Osteoblast (primary cell): ENCODE measurements around the gene C16orf89. TPM values are rescaled to one million over a fixed set of nuclear protein-coding genes. Genes with fewer than 3 reads are reported as not detected.

Source experiments
- DNase-seq: peaks from one replicate; pipeline ENCODE4 v3.0.0; 2011; ENCODE audit warnings: low spot score, mixed read lengths; ENCODE audit not compliant: insufficient read length; ENCODE audit errors: missing footprints
- H2AFZ ChIP-seq: 2 replicates; pipeline ENCODE4 v1.6.0; 2011; ENCODE audit warnings: mild to moderate bottlenecking, low read length
- H3K27ac ChIP-seq: 2 replicates; pipeline ENCODE4 v1.5.1; 2011; ENCODE audit warnings: mild to moderate bottlenecking, low read depth, low read length, moderate library complexity
- H3K27me3 ChIP-seq: 2 replicates; pipeline ENCODE4 v1.6.0; 2012; ENCODE audit warnings: mild to moderate bottlenecking, control low read depth, inconsistent platforms, low read length, moderate library complexity; ENCODE audit not compliant: insufficient read depth
- H3K36me3 ChIP-seq: 2 replicates; pipeline ENCODE4 v1.5.1; 2011; ENCODE audit warnings: mild to moderate bottlenecking, low read length, control low read depth, moderate library complexity; ENCODE audit not compliant: insufficient read depth
- H3K4me1 ChIP-seq: 2 replicates; pipeline ENCODE4 v1.5.1; 2011; ENCODE audit warnings: mild to moderate bottlenecking, low read length, control low read depth, moderate library complexity; ENCODE audit not compliant: insufficient read depth
- H3K4me2 ChIP-seq: 2 replicates; pipeline ENCODE4 v1.6.0; 2011; ENCODE audit warnings: mild to moderate bottlenecking, low read length; ENCODE audit not compliant: insufficient read depth
- H3K4me3 ChIP-seq: fragments of 200-600 bp; sonication (generic); 3 replicates; pipeline ENCODE4 v1.5.1; 2012; ENCODE audit warnings: mild to moderate bottlenecking, low read length, inconsistent platforms; ENCODE audit not compliant: insufficient read depth
- H3K79me2 ChIP-seq: 2 replicates; pipeline ENCODE4 v1.6.0; 2012; ENCODE audit warnings: mild to moderate bottlenecking, low read length, control low read depth, inconsistent platforms; ENCODE audit not compliant: insufficient read depth
- H3K9me3 ChIP-seq: 2 replicates; pipeline ENCODE4 v1.5.1; 2011; ENCODE audit warnings: low read depth, low read length, control low read depth
- H4K20me1 ChIP-seq: 2 replicates; pipeline ENCODE4 v1.6.0; 2012; ENCODE audit warnings: mild to moderate bottlenecking, low read length, control low read depth; ENCODE audit not compliant: insufficient read depth
- total RNA-seq: library from RNA; depleted of rRNA; stranded (reverse); fragments of >200 nt; gene quantifications from 2 replicates; pipeline ENCODE4 v1.2.3, GENCODE V29; 2012
- TF ChIP-seq, protein P1 (sequence below): IDR thresholded peaks from 2 replicates; pipeline ENCODE4 v1.5.1; 2011; ENCODE audit warnings: mild to moderate bottlenecking, low read depth, low read length, moderate library complexity; ENCODE audit errors: extremely low read depth

C16orf89 gene
- total RNA-seq, 1 donor, result not detected

DNA sequence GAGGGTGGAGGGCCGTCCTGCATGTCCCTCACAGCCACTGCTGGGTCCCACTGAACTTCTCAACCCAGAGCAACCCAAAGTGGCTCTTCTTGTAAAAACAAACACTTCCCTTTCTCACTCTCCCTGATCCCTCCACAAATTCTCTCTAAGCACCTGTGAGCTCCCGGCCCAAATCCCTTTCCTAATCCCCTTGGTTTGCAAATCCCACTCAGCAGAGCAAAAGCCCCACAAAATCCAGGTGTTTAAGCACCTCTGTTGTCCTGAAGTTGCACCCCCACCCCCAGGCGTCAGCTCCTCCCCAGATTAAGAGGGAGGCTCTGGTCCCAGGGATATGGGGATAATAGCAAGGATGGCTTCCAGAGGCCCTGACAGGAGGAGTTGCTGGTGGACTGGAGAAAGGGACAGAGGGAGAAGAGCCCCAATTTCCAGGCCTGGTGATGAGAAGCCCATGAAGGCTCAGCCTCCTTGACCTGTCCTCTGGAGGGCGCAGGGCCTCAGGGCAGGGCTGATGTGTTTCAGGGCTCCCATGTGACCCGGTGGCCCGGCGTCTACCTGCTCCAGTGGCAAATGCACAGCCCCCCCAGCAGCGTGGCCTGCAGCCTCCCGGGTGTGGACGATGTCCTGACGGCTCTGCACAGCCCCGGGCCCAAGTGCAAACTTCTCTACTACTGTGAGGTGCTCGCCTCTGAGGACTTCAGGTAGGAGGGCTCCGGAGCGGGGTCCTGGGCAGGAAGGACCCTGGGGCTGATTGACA lies 55.0 kb downstream of the C16orf89 start:
- Histone ChIP-seq H2AFZ (no peak overlapping the region), H3K27me3 (no peaks in the 10 kb centered on the region), H3K4me2 (no peak overlapping the region), H3K4me1 (no peaks in the 10 kb centered on the region), H4K20me1 (no peaks in the 10 kb centered on the region), H3K79me2 (no peaks in the 10 kb centered on the region), H3K27ac (no peak overlapping the region), H3K36me3 (no peaks in the 10 kb centered on the region), H3K9me3 (no peaks in the 10 kb centered on the region), H3K4me3 (no peak overlapping the region)
- peak; percentile 68 for DNase-seq
- TF ChIP-seq, protein P1, sequence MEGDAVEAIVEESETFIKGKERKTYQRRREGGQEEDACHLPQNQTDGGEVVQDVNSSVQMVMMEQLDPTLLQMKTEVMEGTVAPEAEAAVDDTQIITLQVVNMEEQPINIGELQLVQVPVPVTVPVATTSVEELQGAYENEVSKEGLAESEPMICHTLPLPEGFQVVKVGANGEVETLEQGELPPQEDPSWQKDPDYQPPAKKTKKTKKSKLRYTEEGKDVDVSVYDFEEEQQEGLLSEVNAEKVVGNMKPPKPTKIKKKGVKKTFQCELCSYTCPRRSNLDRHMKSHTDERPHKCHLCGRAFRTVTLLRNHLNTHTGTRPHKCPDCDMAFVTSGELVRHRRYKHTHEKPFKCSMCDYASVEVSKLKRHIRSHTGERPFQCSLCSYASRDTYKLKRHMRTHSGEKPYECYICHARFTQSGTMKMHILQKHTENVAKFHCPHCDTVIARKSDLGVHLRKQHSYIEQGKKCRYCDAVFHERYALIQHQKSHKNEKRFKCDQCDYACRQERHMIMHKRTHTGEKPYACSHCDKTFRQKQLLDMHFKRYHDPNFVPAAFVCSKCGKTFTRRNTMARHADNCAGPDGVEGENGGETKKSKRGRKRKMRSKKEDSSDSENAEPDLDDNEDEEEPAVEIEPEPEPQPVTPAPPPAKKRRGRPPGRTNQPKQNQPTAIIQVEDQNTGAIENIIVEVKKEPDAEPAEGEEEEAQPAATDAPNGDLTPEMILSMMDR, result no peak

DNA sequence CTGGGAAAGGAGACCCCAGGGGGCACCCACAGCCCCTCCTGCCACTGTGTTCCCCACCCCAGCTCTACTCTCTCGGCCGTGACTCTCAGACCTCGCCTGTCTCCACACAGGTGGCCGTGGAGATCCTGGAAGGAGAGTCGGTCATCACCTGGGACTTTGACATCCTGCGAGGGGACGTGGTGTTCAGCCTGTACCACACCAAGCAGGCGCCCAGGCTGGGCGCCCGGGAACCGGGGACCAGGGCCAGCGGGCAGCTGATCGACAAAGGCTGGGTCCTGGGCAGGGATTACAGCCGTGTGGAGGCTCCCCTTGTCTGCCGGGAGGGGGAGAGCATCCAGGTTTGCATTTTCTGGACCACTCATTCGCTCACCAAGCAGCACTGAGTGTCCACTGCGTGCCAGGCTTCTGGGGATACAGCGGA lies 57.4 kb downstream of the C16orf89 start:
- Histone ChIP-seq H3K36me3 (no peaks in the 10 kb centered on the region), H3K4me1 (no peaks in the 10 kb centered on the region), H2AFZ (no peak overlapping the region), H3K4me2 (no peak overlapping the region), H3K27ac (no peak overlapping the region), H3K27me3 (no peaks in the 10 kb centered on the region), H3K79me2 (no peaks in the 10 kb centered on the region), H3K9me3 (no peaks in the 10 kb centered on the region), H3K4me3 (no peak overlapping the region), H4K20me1 (no peaks in the 10 kb centered on the region)
- DNase-seq, result peak; percentile 63
- TF ChIP-seq, protein P1, result no peak

DNA sequence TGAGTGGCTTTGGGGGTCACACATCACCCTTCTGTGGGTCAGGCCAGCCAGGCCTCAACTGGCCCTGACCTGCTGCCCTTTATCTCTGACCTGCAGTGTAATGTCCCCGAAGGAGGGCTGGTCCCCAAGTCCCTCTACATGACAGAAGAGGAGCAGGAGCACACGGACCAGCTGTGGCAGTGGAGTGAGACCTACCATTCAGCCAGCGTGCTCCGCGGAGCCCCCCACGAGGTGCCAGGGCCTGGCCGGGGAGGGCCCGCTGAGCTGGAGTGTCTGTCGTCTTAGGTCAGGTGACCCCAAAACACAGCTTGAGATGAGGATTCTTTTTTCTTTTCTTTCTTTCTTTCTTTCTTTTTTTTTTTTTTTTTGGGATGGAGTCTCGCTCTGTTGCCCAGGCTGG lies 58.5 kb downstream of the C16orf89 start:
- no peak overlapping the region for H3K27ac ChIP-seq
- no peaks in the 10 kb centered on the region for H3K36me3 ChIP-seq
- H3K9me3 ChIP-seq, result no peaks in the 10 kb centered on the region
- TF ChIP-seq, protein P1, result no peak
- H3K27me3 ChIP-seq, result no peaks in the 10 kb centered on the region
- H4K20me1 ChIP-seq, result no peaks in the 10 kb centered on the region
- H3K4me3 ChIP-seq, result no peak overlapping the region
- no peaks in the 10 kb centered on the region for H3K4me1 ChIP-seq
- no peak overlapping the region for H2AFZ ChIP-seq
- no peak overlapping the region for H3K4me2 ChIP-seq
- peak; percentile 38 for DNase-seq
- H3K79me2 ChIP-seq, result no peaks in the 10 kb centered on the region

DNA sequence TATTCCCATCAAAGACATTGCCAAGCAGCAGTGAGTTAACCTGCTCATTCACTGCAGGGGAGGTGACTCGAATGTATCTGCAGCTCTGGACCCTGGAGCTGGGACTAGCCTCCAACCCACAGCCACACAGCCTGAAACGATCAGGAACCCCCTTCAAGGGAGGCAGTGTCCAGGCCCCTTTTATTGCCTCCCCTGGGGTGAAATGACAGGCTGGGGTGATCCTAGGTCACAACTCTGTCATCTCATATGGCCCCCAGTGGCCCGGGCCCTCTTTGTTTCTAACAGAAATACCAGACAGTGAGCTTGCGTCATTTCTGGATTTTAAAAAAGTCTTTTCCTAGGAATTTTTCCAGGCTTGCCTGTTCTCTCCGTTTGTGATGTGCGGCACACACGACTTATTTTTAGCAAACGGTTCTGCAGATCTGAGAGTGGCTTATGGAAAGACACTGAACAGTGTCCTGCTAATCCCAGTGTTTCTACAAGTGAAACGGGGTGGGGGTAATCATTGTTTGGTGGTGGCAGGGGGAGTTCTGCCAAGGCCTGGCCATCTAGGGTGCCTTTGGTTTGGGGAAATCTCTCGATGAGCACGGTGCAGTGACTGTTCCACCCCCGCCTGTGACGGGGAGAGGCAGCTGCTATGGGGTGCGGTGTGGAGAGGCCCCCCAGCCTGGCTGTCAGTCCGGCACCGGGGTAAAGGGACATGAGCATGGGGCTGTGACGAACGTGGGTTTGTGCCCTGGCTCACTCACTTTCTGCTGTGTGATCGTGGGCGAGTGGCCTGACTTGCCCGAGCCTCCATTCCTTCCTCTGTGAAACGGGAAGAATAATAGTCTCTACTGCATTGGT lies 59.2 kb downstream of the C16orf89 start:
- Histone ChIP-seq H3K9me3 (no peaks in the 10 kb centered on the region), H2AFZ (no peak overlapping the region), H3K4me3 (no peak overlapping the region), H4K20me1 (no peaks in the 10 kb centered on the region), H3K27ac (no peak overlapping the region), H3K79me2 (no peaks in the 10 kb centered on the region), H3K36me3 (no peaks in the 10 kb centered on the region), H3K4me2 (no peak overlapping the region), H3K27me3 (no peaks in the 10 kb centered on the region), H3K4me1 (no peaks in the 10 kb centered on the region)
- peak; percentile 84 for DNase-seq
- TF ChIP-seq, protein P1, result no peak
